ENCODE measurements around the gene GPATCH1.

GRCh38 chr19:33048806-33049676 is 31.9 kb upstream of the GPATCH1 start:
- TF ChIP-seq POLR2A (IDR thresholded peaks at IDR 0.05; ENCODE audit: low read length) (no peak), GATA1 (IDR thresholded peaks at IDR 0.05; ENCODE audit: low read depth, low read length) (no peak)

All from erythroblast (primary cell).